GM10248 (cell line): ENCODE results near the gene SLC9A8.

Experiments used
- CTCF ChIA-PET: fragments of 300-600 bp; sonication (Branson Sonifier 250); formaldehyde crosslinking; extraction: SDS; loops from one replicate; lab custom pipeline; 2021; ENCODE audit warnings: antibody characterized with exemption; lab: Yijun Ruan, JAX
- POLR2A ChIA-PET: fragments of 350-650 bp; sonication (Branson Sonifier 250); formaldehyde crosslinking; extraction: SDS; loops from one replicate; lab custom pipeline; 2020; ENCODE audit warnings: antibody characterized with exemption; lab: Yijun Ruan, JAX
- DNase-seq: peaks from one replicate; pipeline ENCODE4 v3.0.0; 2012; ENCODE audit errors: extremely low spot score
- TF ChIP-seq, protein P1 (sequence below): IDR thresholded peaks from 2 replicates; pipeline ENCODE4 v1.5.1; 2012; ENCODE audit warnings: mild to moderate bottlenecking, low read depth; ENCODE audit errors: extremely low read depth, missing control alignments, control extremely low read depth

SLC9A8 gene

DNA sequence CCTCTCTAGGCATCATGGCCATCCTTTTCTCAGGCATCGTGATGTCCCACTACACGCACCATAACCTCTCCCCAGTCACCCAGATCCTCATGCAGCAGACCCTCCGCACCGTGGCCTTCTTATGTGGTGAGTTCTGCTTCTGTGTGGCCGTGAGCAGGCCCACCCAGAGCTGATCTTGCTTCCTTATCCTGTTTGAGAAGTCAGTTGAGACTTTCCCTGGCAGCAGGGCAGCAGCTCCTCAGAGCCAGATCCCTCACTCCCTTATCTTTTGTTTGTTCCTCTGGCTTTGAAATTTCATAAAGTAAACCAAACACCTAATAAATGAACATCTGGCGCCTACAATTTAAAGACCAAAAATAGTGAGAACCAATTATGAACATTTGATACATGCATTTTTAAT lies 62.1 kb downstream of the SLC9A8 start:
- ChIA-PET CTCF (no interaction called here), POLR2A (no interaction called here)
- TF ChIP-seq, protein P1, sequence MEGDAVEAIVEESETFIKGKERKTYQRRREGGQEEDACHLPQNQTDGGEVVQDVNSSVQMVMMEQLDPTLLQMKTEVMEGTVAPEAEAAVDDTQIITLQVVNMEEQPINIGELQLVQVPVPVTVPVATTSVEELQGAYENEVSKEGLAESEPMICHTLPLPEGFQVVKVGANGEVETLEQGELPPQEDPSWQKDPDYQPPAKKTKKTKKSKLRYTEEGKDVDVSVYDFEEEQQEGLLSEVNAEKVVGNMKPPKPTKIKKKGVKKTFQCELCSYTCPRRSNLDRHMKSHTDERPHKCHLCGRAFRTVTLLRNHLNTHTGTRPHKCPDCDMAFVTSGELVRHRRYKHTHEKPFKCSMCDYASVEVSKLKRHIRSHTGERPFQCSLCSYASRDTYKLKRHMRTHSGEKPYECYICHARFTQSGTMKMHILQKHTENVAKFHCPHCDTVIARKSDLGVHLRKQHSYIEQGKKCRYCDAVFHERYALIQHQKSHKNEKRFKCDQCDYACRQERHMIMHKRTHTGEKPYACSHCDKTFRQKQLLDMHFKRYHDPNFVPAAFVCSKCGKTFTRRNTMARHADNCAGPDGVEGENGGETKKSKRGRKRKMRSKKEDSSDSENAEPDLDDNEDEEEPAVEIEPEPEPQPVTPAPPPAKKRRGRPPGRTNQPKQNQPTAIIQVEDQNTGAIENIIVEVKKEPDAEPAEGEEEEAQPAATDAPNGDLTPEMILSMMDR = no peak
- DNase-seq = no peak

DNA sequence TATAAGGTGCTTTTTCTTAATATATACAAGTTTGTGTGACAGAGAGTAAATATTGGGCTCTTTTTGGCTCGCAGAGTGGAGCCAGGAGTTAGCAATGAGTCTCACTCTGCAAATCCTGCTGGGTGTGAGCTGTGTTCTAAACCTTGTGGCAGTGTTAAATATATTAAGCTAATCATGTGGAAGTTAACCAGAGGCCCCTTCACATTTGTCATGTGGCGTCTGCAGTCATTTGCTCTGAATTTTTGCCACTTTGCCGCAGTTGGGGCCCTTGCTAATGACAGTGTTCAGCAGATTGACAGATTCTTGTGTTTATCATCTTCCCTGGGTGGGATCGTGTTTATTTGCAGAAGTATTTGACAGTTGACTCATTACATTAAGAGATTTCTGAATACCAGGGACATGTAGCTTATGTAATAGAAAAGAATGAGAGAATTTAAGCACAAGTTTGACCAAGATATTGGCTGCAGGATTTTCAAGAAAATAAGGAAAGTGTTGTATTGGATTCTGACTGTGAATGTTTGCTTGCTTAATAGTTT lies 64.8 kb downstream of the SLC9A8 start:
- CTCF ChIA-PET = interaction anchor here (1.3 to 1.9 kb wide), 3 partner anchors 31 to 267 kb away, joined by 4 to 5 read pairs (median 4); no protein-coding TSS in a partner anchor
- POLR2A ChIA-PET = no interaction called here
- DNase-seq = no peak
- TF ChIP-seq, protein P1 = no peak

DNA sequence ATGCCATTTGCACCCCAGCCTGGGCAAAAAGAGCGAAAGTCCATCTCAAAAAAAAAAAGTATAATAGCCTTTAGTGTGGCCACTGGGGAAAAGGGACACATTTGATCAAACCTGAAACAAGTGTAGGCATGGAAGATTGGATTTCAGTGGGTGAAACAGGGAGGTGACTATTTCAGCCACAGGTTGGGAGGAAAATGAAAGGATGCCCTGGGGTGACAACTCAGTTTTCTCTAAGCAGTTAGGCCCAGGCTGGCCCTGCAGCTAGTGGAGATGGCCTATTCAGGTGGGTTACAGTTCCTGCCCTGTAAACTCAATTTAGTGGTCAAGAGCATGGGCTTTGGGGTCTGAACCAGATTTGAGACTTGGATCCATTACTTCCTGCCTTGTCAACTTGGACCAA lies 66.3 kb downstream of the SLC9A8 start:
- POLR2A ChIA-PET = no interaction called here
- CTCF ChIA-PET = interaction anchor here (1.5 kb wide), 1 partner anchor 33 kb away, joined by 3 read pairs; no protein-coding TSS in a partner anchor
- TF ChIP-seq, protein P1 = no peak
- DNase-seq = no peak

DNA sequence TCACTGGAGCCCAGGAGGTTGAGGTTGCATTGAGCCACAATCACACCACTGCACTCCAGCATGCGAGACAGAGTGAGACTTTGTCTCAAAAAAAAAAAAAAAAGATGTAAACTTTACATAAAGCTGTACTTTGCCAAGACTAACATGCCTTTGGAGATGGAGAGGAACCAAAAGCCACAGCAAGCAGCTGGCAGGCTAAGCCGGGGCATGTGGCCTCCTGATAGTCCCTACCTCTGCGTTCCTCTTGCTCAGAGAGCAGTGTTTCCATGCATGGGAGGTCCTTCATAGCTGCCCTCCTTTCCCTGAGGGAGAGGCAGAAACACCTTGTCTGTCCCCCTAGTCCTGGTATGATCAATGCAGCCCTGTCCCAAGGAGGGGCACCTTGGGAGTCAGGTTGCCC lies 67.5 kb downstream of the SLC9A8 start:
- TF ChIP-seq, protein P1 = no peak
- ChIA-PET POLR2A (no interaction called here), CTCF (interaction anchor here (1.5 to 2.0 kb wide), 2 partner anchors 8 to 32 kb away, joined by 3 to 8 read pairs; no protein-coding TSS in a partner anchor)
- no peak for DNase-seq

DNA sequence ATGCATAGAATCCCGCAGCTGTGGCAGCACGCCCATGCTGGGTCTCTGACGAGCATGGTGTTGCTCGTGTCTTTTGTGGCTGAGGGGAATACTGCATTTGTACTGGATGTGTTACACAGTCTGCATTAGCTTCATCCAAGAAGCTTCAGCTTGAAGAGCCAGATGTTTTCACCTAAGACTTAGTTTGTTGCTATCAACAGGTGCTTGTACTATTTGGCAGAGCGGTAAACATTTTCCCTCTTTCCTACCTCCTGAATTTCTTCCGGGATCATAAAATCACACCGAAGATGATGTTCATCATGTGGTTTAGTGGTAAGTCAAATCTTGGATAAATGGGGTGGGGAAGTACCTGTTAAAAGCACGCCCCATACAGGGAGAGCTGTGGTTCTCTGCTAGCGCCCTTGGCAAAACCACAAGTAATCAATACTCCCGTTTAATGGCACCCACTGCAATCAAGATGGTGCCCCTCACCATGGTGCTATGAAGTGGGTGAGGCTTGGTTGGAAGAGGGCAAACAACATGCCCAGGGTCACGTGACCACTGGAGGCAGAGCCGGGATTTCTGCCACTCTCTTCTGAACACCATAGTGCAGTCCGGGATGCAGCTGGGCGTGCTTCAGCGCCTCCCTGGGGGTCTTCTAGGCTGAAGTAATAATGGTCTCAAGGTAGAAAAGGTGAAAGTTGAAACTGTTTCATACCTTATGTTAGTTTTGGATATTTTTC lies 68.3 kb downstream of the SLC9A8 start:
- POLR2A ChIA-PET = no interaction called here
- TF ChIP-seq, protein P1 = no peak
- CTCF ChIA-PET = interaction anchor here (1.5 to 2.0 kb wide), 2 partner anchors 8 to 31 kb away, joined by 3 to 8 read pairs; no protein-coding TSS in a partner anchor
- no peak for DNase-seq

DNA sequence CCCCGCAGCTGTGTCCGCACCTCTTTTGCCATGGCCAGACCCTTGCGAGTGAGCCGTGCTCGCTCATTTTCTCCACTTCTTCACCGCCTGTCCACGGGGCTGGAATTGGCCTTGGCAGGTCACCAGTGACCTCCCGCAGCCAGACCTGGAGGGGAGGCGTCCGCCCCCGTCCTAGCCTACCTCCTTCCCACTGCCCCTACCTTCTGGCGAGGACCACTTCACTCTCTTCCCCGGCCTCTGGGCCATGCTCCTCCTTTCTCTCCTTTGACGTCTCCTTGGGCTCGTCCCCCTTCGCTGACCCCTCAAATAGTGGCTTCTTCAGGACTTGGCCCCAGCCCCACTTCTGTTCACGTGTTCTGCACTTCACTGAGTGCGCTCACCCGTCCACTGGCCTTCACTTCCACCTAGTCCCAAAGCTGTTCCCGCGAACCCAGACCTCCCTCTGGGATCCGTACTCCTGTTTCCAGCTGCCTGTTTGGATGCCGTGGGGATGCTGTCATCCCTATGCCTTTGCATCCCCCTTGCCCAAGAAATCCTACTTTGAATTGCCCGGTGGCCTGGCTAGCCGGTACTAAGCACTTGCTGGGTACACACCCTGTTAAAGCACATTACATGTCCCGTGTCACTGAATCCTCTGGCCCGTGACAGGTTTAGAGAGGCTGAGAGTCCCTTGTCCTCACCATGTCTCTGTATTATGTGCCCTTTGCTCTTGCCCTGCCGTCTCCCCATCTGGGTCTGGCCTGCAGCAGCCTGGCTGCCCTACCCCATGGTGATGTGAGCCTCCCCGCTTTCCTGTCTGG lies 69.7 kb downstream of the SLC9A8 start:
- DNase-seq = no peak
- POLR2A ChIA-PET = interaction anchor here (0.6 kb wide), 1 partner anchor 341 kb away, joined by 5 read pairs; no protein-coding TSS in a partner anchor
- CTCF ChIA-PET = no interaction called here
- TF ChIP-seq, protein P1 = no peak
